Skeletal muscle tissue (tissue), 4 donors: ENCODE measurements around the gene IMP4. TPM values are rescaled to one million over a fixed set of nuclear protein-coding genes. Genes with fewer than 3 reads are reported as not detected.

Experiments used
- H3K27ac ChIP-seq: one replicate; pipeline ENCODE4 v1.7.0; 2013; ENCODE audit warnings: mild to moderate bottlenecking, low read depth, low read length, inconsistent platforms
- H3K27me3 ChIP-seq, 3 donors: one replicate each; pipeline ENCODE4 v1.7.0; 2013; ENCODE audit warnings: low read length in 3 of 3; ENCODE audit not compliant: control insufficient read depth in 3 of 3, insufficient read depth in 3 of 3
- H3K36me3 ChIP-seq, 3 donors: one replicate each; pipeline ENCODE4 v1.7.0; 2013; ENCODE audit warnings: low read length in 3 of 3; ENCODE audit not compliant: control insufficient read depth in 3 of 3, insufficient read depth in 3 of 3
- H3K4me1 ChIP-seq, 3 donors: one replicate each; pipeline ENCODE4 v1.7.0; 2013; ENCODE audit warnings: low read length in 3 of 3, mild to moderate bottlenecking in 3 of 3; ENCODE audit not compliant: control insufficient read depth in 3 of 3, insufficient read depth in 3 of 3
- H3K4me3 ChIP-seq, 3 donors: one replicate each; pipeline ENCODE4 v1.7.0; 2013; ENCODE audit warnings: low read length in 3 of 3
- H3K9ac ChIP-seq, 3 donors: one replicate each; pipeline ENCODE4 v1.7.0; 2013; ENCODE audit warnings: low read length in 3 of 3, mild to moderate bottlenecking in 3 of 3, moderate library complexity in 2 of 3, low read depth in 1 of 3
- H3K9me3 ChIP-seq, 3 donors: one replicate each; pipeline ENCODE4 v1.7.0; 2013; ENCODE audit warnings: low read length in 3 of 3; ENCODE audit not compliant: control insufficient read depth in 3 of 3
- total RNA-seq: library from RNA; depleted of rRNA; stranded (reverse); fragments of >200 nt; gene quantifications from one replicate; pipeline ENCODE4 v1.2.3, GENCODE V29; 2014
- donor health status: Osteomylitis.

Gene IMP4
- total RNA-seq, 1 donor from 2014 or later, result 32.9 TPM

GRCh38 chr2:130354139-130354428, 11.4 kb downstream of the IMP4 start:
- no peaks in the 10 kb centered on the region for H3K27me3 ChIP-seq

GRCh38 chr2:130355172-130355577, 12.5 kb downstream of the IMP4 start:
- Histone ChIP-seq H3K27ac (peak overlapping the region; percentile 52), H3K4me3 (peak overlapping the region; percentile 79 to 83 (median 82)), H3K9ac (peak overlapping the region; percentile 79 to 85 (median 81)), H3K27me3 (no peaks in the 10 kb centered on the region), H3K4me1 (peaks cover 18 to 28% (median 25%) of the 10 kb centered on the region in 3 donors), H3K36me3 (peaks cover 0 to 2% (median 0%) of the 10 kb centered on the region in 3 donors), H3K9me3 (no peaks in the 10 kb centered on the region)

More at GRCh38 chr2:130354139-130354428, 11.4 kb downstream of the IMP4 start:
- Histone ChIP-seq H3K4me3 (no peak overlapping the region), H3K36me3 (peaks cover 2 to 4% (median 2%) of the 10 kb centered on the region in 3 donors), H3K9me3 (no peaks in the 10 kb centered on the region), H3K27ac (no peak overlapping the region), H3K4me1 (peaks cover 18 to 28% (median 25%) of the 10 kb centered on the region in 3 donors), H3K9ac (peak overlapping the region in 1 of 3 donors; percentile 57)

- Histone ChIP-seq H3K27me3 (no peaks in the 10 kb centered on the region), H3K27ac (peak within 1 kb of the TSS; percentile 52), H3K9ac (peak within 1 kb of the TSS; percentile 79 to 85 (median 81)), H3K36me3 (peaks cover 0 to 2% (median 0%) of the 10 kb centered on the region in 3 donors), H3K4me1 (peaks cover 18 to 28% (median 25%) of the 10 kb centered on the region in 3 donors), H3K4me3 (peak within 1 kb of the TSS; percentile 79 to 83 (median 82)), H3K9me3 (no peaks in the 10 kb centered on the region)
Measured at GRCh38 chr2:130355578-130356431, 13.1 kb downstream of the IMP4 start, which contains the start of gene PTPN18. TSS of gene PTPN18 (plus strand) at chr2:130356056. CDS start at chr2:130356108, 52 bp downstream.

GRCh38 chr2:130357864-130358263, 15.2 kb downstream of the IMP4 start:
- Histone ChIP-seq H3K9ac (no peak overlapping the region), H3K9me3 (no peaks in the 10 kb centered on the region), H3K4me3 (no peak overlapping the region), H3K36me3 (peaks cover 0 to 2% (median 0%) of the 10 kb centered on the region in 3 donors), H3K4me1 (peaks cover 18 to 25% (median 23%) of the 10 kb centered on the region in 3 donors), H3K27ac (no peak overlapping the region), H3K27me3 (no peaks in the 10 kb centered on the region)

GRCh38 chr2:130358420-130359350, 16.0 kb downstream of the IMP4 start:
- peaks cover 16 to 23% (median 19%) of the 10 kb centered on the region in 3 donors for H3K4me1 ChIP-seq
- H3K27ac ChIP-seq, result no peak overlapping the region
- peaks cover 0 to 2% (median 0%) of the 10 kb centered on the region in 3 donors for H3K36me3 ChIP-seq
- no peaks in the 10 kb centered on the region for H3K27me3 ChIP-seq
- no peak overlapping the region for H3K4me3 ChIP-seq
- no peak overlapping the region for H3K9ac ChIP-seq
- no peaks in the 10 kb centered on the region for H3K9me3 ChIP-seq

- Histone ChIP-seq H3K4me3 (no peak overlapping the region), H3K36me3 (peaks cover 0 to 2% (median 0%) of the 10 kb centered on the region in 3 donors), H3K27ac (no peak overlapping the region), H3K9ac (no peak overlapping the region), H3K4me1 (peaks cover 10 to 15% (median 12%) of the 10 kb centered on the region in 3 donors), H3K9me3 (no peaks in the 10 kb centered on the region), H3K27me3 (no peaks in the 10 kb centered on the region)
Measured at GRCh38 chr2:130359466-130359865, 16.8 kb downstream of the IMP4 start.

- Histone ChIP-seq H3K9ac (no peak overlapping the region), H3K4me3 (no peak overlapping the region)
Measured at GRCh38 chr2:130363479-130363878, 20.8 kb downstream of the IMP4 start.

GRCh38 chr2:130365075-130365474, 22.4 kb downstream of the IMP4 start:
- H3K4me1 ChIP-seq, result no peaks in the 10 kb centered on the region
- no peak overlapping the region for H3K4me3 ChIP-seq
- H3K9me3 ChIP-seq, result no peaks in the 10 kb centered on the region
- H3K27me3 ChIP-seq, result no peaks in the 10 kb centered on the region
- no peak overlapping the region for H3K27ac ChIP-seq
- H3K9ac ChIP-seq, result no peak overlapping the region
- H3K36me3 ChIP-seq, result peaks cover 0 to 5% (median 0%) of the 10 kb centered on the region in 3 donors

More at GRCh38 chr2:130363479-130363878, 20.8 kb downstream of the IMP4 start:
- Histone ChIP-seq H3K27me3 (no peaks in the 10 kb centered on the region), H3K27ac (no peak overlapping the region), H3K4me1 (no peaks in the 10 kb centered on the region), H3K36me3 (no peaks in the 10 kb centered on the region), H3K9me3 (no peaks in the 10 kb centered on the region)

GRCh38 chr2:130365963-130366362, 23.3 kb downstream of the IMP4 start:
- H3K27me3 ChIP-seq, result no peaks in the 10 kb centered on the region
- no peaks in the 10 kb centered on the region for H3K9me3 ChIP-seq
- H3K4me3 ChIP-seq, result no peak overlapping the region
- H3K36me3 ChIP-seq, result peaks cover 0 to 12% (median 5%) of the 10 kb centered on the region in 3 donors
- no peak overlapping the region for H3K9ac ChIP-seq
- H3K4me1 ChIP-seq, result peaks cover under 1 to 3% (median 2%) of the 10 kb centered on the region in 3 donors
- no peak overlapping the region for H3K27ac ChIP-seq
